Erythroblast (primary cell): ENCODE results near the gene PARD3.
A peak's percentile ranks its signal among the peaks of the same experiment; 100 is the strongest.

Source experiments
- DNase-seq, 2 experiments: peaks; one replicate each; lab custom pipeline; 2025; lab: John Stamatoyannopoulos, UW
- GATA1 ChIP-seq: IDR thresholded peaks from 2 replicates; pipeline ENCODE4 v1.6.1; 2011; ENCODE audit warnings: low read depth, mild to moderate bottlenecking, control low read depth, low read length, moderate library complexity
- POLR2A ChIP-seq: IDR thresholded peaks from 2 replicates; pipeline ENCODE4 v1.6.1; 2011; ENCODE audit warnings: mild to moderate bottlenecking, low read length

The PARD3 gene

GRCh38 chr10:34168439-34168838 lies 646.7 kb downstream of the PARD3 start:
- DNase-seq, result no peak
- TF ChIP-seq GATA1 (no peak), POLR2A (no peak)

- TF ChIP-seq GATA1, result no peak
- no peak for TF ChIP-seq POLR2A
- DNase-seq, result no peak
Observed at GRCh38 chr10:34166823-34167222, 648.3 kb downstream of the PARD3 start.

GRCh38 chr10:34166354-34166753 lies 648.7 kb downstream of the PARD3 start:
- DNase-seq, result no peak
- TF ChIP-seq GATA1, result no peak
- no peak for TF ChIP-seq POLR2A

- no peak for DNase-seq
- TF ChIP-seq GATA1 (no peak), POLR2A (no peak)
Observed at GRCh38 chr10:34164029-34164428, 651.1 kb downstream of the PARD3 start.

- DNase-seq, result peak; percentile 73 to 90
- no peak for TF ChIP-seq POLR2A
- peak; percentile 39 for TF ChIP-seq GATA1
Observed at GRCh38 chr10:34163075-34163905, 651.8 kb downstream of the PARD3 start.

GRCh38 chr10:34161777-34162370 lies 653.2 kb downstream of the PARD3 start:
- peak; percentile 45 to 64 for DNase-seq
- TF ChIP-seq POLR2A (no peak), GATA1 (no peak)

GRCh38 chr10:34160595-34160994 lies 654.5 kb downstream of the PARD3 start:
- TF ChIP-seq GATA1, result no peak
- TF ChIP-seq POLR2A, result no peak
- DNase-seq, result no peak

- no peak for DNase-seq
- no peak for TF ChIP-seq POLR2A
- no peak for TF ChIP-seq GATA1
Observed at GRCh38 chr10:34157501-34157900, 657.6 kb downstream of the PARD3 start.

GRCh38 chr10:34156781-34157425 lies 658.2 kb downstream of the PARD3 start:
- no peak for DNase-seq
- TF ChIP-seq POLR2A (no peak), GATA1 (no peak)

GRCh38 chr10:34155812-34156211 lies 659.3 kb downstream of the PARD3 start:
- TF ChIP-seq POLR2A (no peak), GATA1 (no peak)
- no peak for DNase-seq

- TF ChIP-seq POLR2A (no peak), GATA1 (no peak)
- DNase-seq, result no peak
Observed at GRCh38 chr10:34154383-34154900, 660.7 kb downstream of the PARD3 start.

GRCh38 chr10:34153663-34154382 lies 661.3 kb downstream of the PARD3 start:
- no peak for TF ChIP-seq POLR2A
- no peak for TF ChIP-seq GATA1
- no peak for DNase-seq

GRCh38 chr10:34152434-34152833 lies 662.7 kb downstream of the PARD3 start:
- no peak for DNase-seq
- TF ChIP-seq POLR2A (no peak), GATA1 (no peak)

GRCh38 chr10:34151931-34152330 lies 663.2 kb downstream of the PARD3 start:
- no peak for TF ChIP-seq GATA1
- no peak for TF ChIP-seq POLR2A
- no peak for DNase-seq
